Osteoblast (primary cell): ENCODE results near the gene MAP2K5. TPM values are rescaled to one million over a fixed set of nuclear protein-coding genes. Genes with fewer than 3 reads are reported as not detected.

Experiments used
- DNase-seq: peaks from one replicate; pipeline ENCODE4 v3.0.0; 2011; ENCODE audit warnings: low spot score, mixed read lengths; ENCODE audit not compliant: insufficient read length; ENCODE audit errors: missing footprints
- H2AFZ ChIP-seq: 2 replicates; pipeline ENCODE4 v1.6.0; 2011; ENCODE audit warnings: mild to moderate bottlenecking, low read length
- H3K27ac ChIP-seq: 2 replicates; pipeline ENCODE4 v1.5.1; 2011; ENCODE audit warnings: mild to moderate bottlenecking, low read depth, low read length, moderate library complexity
- H3K27me3 ChIP-seq: 2 replicates; pipeline ENCODE4 v1.6.0; 2012; ENCODE audit warnings: mild to moderate bottlenecking, control low read depth, inconsistent platforms, low read length, moderate library complexity; ENCODE audit not compliant: insufficient read depth
- H3K36me3 ChIP-seq: 2 replicates; pipeline ENCODE4 v1.5.1; 2011; ENCODE audit warnings: mild to moderate bottlenecking, low read length, control low read depth, moderate library complexity; ENCODE audit not compliant: insufficient read depth
- H3K4me1 ChIP-seq: 2 replicates; pipeline ENCODE4 v1.5.1; 2011; ENCODE audit warnings: mild to moderate bottlenecking, low read length, control low read depth, moderate library complexity; ENCODE audit not compliant: insufficient read depth
- H3K4me2 ChIP-seq: 2 replicates; pipeline ENCODE4 v1.6.0; 2011; ENCODE audit warnings: mild to moderate bottlenecking, low read length; ENCODE audit not compliant: insufficient read depth
- H3K4me3 ChIP-seq: fragments of 200-600 bp; sonication (generic); 3 replicates; pipeline ENCODE4 v1.5.1; 2012; ENCODE audit warnings: mild to moderate bottlenecking, low read length, inconsistent platforms; ENCODE audit not compliant: insufficient read depth
- H3K79me2 ChIP-seq: 2 replicates; pipeline ENCODE4 v1.6.0; 2012; ENCODE audit warnings: mild to moderate bottlenecking, low read length, control low read depth, inconsistent platforms; ENCODE audit not compliant: insufficient read depth
- H3K9me3 ChIP-seq: 2 replicates; pipeline ENCODE4 v1.5.1; 2011; ENCODE audit warnings: low read depth, low read length, control low read depth
- H4K20me1 ChIP-seq: 2 replicates; pipeline ENCODE4 v1.6.0; 2012; ENCODE audit warnings: mild to moderate bottlenecking, low read length, control low read depth; ENCODE audit not compliant: insufficient read depth
- CTCF ChIP-seq: IDR thresholded peaks from 2 replicates; pipeline ENCODE4 v1.5.1; 2011; ENCODE audit warnings: mild to moderate bottlenecking, low read depth, low read length, moderate library complexity; ENCODE audit errors: extremely low read depth
- total RNA-seq: library from RNA; depleted of rRNA; stranded (reverse); fragments of >200 nt; gene quantifications from 2 replicates; pipeline ENCODE4 v1.2.3, GENCODE V29; 2012

Gene MAP2K5
- total RNA-seq, 1 donor, result 10.1 TPM

- Histone ChIP-seq H3K27ac (peak overlapping the region; percentile 55), H3K9me3 (no peaks in the 10 kb centered on the region), H2AFZ (no peak overlapping the region), H3K4me2 (no peak overlapping the region), H3K4me1 (peaks cover 39% of the 10 kb centered on the region), H3K27me3 (no peaks in the 10 kb centered on the region), H3K36me3 (no peaks in the 10 kb centered on the region), H3K79me2 (no peaks in the 10 kb centered on the region), H3K4me3 (no peak overlapping the region), H4K20me1 (no peaks in the 10 kb centered on the region)
- no peak for TF ChIP-seq CTCF
- no peak for DNase-seq
These were observed 30.9 kb upstream of the MAP2K5 start for GRCh38 chr15:67511606-67512005.

- Histone ChIP-seq H3K4me2 (no peak overlapping the region), H3K27ac (no peak overlapping the region), H4K20me1 (no peaks in the 10 kb centered on the region), H3K79me2 (no peaks in the 10 kb centered on the region), H3K4me3 (no peak overlapping the region), H3K27me3 (no peaks in the 10 kb centered on the region), H3K9me3 (no peaks in the 10 kb centered on the region), H2AFZ (no peak overlapping the region), H3K4me1 (peaks cover 39% of the 10 kb centered on the region), H3K36me3 (no peaks in the 10 kb centered on the region)
- no peak for TF ChIP-seq CTCF
- no peak for DNase-seq
These were observed 30.4 kb upstream of the MAP2K5 start for GRCh38 chr15:67512140-67512539.

GRCh38 chr15:67512933-67513714, 29.4 kb upstream of the MAP2K5 start:
- no peaks in the 10 kb centered on the region for H4K20me1 ChIP-seq
- no peaks in the 10 kb centered on the region for H3K27me3 ChIP-seq
- no peak overlapping the region for H3K27ac ChIP-seq
- no peak for DNase-seq
- H3K4me3 ChIP-seq, result no peak overlapping the region
- H3K4me2 ChIP-seq, result no peak overlapping the region
- no peaks in the 10 kb centered on the region for H3K36me3 ChIP-seq
- H2AFZ ChIP-seq, result no peak overlapping the region
- no peak for TF ChIP-seq CTCF
- peaks cover 32% of the 10 kb centered on the region for H3K4me1 ChIP-seq
- no peaks in the 10 kb centered on the region for H3K9me3 ChIP-seq
- H3K79me2 ChIP-seq, result no peaks in the 10 kb centered on the region

GRCh38 chr15:67515090-67515489, 27.4 kb upstream of the MAP2K5 start:
- Histone ChIP-seq H3K27me3 (no peaks in the 10 kb centered on the region), H3K4me3 (no peak overlapping the region), H3K4me1 (peaks cover 22% of the 10 kb centered on the region), H3K79me2 (no peaks in the 10 kb centered on the region), H2AFZ (no peak overlapping the region), H3K4me2 (no peak overlapping the region), H4K20me1 (no peaks in the 10 kb centered on the region), H3K36me3 (no peaks in the 10 kb centered on the region), H3K9me3 (no peaks in the 10 kb centered on the region), H3K27ac (no peak overlapping the region)
- TF ChIP-seq CTCF, result no peak
- no peak for DNase-seq
